Tibial nerve (tissue), 4 donors: ENCODE results near the gene MTUS2. TPM values are rescaled to one million over a fixed set of nuclear protein-coding genes. Genes with fewer than 3 reads are reported as not detected.
A peak's percentile ranks its signal among the peaks of the same experiment; 100 is the strongest.

ENCODE experiments used
- DNase-seq, 2 donors: peaks; one replicate each; pipeline ENCODE4 v3.0.0-alpha.2; 2019; ENCODE audit warnings: low spot score in 2 of 2
- H3K27ac ChIP-seq, 4 donors: fragments of 200-600 bp; sonication (generic) in 3 of 4; one replicate each; pipeline ENCODE4 v1.5.1; 2017 to 2019; ENCODE audit warnings: mild to moderate bottlenecking in 1 of 4
- H3K27me3 ChIP-seq, 2 donors: fragments of 200-600 bp; sonication (generic) in 1 of 2; one replicate each; pipeline versions ENCODE4 v1.5.1 to v1.6.0; 2017 to 2019
- H3K36me3 ChIP-seq, 3 donors: fragments of 200-600 bp; sonication (generic); one replicate each; pipeline ENCODE4 v1.5.1; 2018 to 2019
- H3K4me1 ChIP-seq, 4 donors: fragments of 200-600 bp; sonication (generic) in 3 of 4; one replicate each; pipeline ENCODE4 v1.5.1; 2017 to 2019
- H3K4me3 ChIP-seq, 4 donors: fragments of 200-600 bp; sonication (generic) in 3 of 4; one replicate each; pipeline ENCODE4 v1.5.1; 2017 to 2019; ENCODE audit warnings: mild to moderate bottlenecking in 1 of 4, moderate library complexity in 1 of 4
- H3K9me3 ChIP-seq, 4 donors: fragments of 200-600 bp; sonication (generic) in 3 of 4; one replicate each; pipeline ENCODE4 v1.5.1; 2017 to 2019
- CTCF ChIP-seq, 5 experiments: fragments of 200-600 bp in 3 of 5; fragments of 450-650 bp in 2 of 5; sonication (generic) in 3 of 5; IDR thresholded peaks; one replicate each; pipeline ENCODE4 v1.5.1; 2016 to 2019; ENCODE audit warnings: antibody characterized with exemption in 5 of 5, mild to moderate bottlenecking in 3 of 5, moderate library complexity in 2 of 5
- EP300 ChIP-seq, 2 donors: sonication (generic); formaldehyde crosslinking; IDR thresholded peaks; one replicate each; pipeline ENCODE4 v1.6.1; 2017; ENCODE audit warnings: antibody characterized with exemption in 2 of 2, mild to moderate bottlenecking in 1 of 2
- POLR2A ChIP-seq, 2 donors: fragments of 450-650 bp; IDR thresholded peaks; one replicate each; pipeline ENCODE4 v1.6.1; 2017; ENCODE audit warnings: antibody characterized with exemption in 2 of 2, mild to moderate bottlenecking in 2 of 2, moderate library complexity in 2 of 2
- WGBS, 2 donors: methylation state at CpG; one replicate each; pipeline ENCODE4 v1.1.5; 2018; 5-methylcytosine and 5-hydroxymethylcytosine counted together
- total RNA-seq, 4 donors: library from RNA; depleted of rRNA; stranded (reverse); fragments of >200 nt; gene quantifications; one replicate each; pipeline ENCODE4 v1.1.0, GENCODE V29; 2016

MTUS2 gene
- total RNA-seq, 4 donors from 2014 or later = 0.20 TPM; not detected in 3

DNA sequence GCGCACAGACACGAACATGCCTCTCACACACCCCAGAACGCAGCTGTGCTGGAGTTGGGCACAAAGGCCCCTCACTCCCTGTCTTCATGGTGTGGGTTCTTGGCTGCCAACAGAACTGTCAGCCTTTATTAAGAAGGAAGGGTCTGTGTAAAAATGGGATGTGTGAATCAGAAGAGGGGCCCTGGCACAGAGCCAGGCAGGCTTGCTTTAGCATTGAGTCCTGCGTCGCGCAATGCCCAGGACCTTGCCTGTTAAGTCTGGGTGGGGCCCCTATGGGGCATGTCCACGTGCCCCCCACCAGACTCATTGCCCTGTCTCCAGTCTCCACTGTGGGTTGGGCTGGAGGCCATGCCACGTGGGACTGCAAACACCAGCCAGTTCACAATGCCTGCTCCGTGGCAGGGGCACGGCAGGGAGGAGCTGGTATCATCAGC lies 690.5 kb downstream of the MTUS2 start:
- Histone ChIP-seq H3K27ac (no peak overlapping the region), H3K9me3 (no peaks in the 10 kb centered on the region), H3K4me1 (peaks cover 0 to 26% (median 0%) of the 10 kb centered on the region in 4 donors), H3K36me3 (peaks cover 0 to 27% (median 0%) of the 10 kb centered on the region in 3 donors), H3K4me3 (no peak overlapping the region), H3K27me3 (no peaks in the 10 kb centered on the region)
- no peak for DNase-seq
- WGBS, 2 donors = 69 to 70% methylated on average over 10 of the region's 10 CpGs
- TF ChIP-seq EP300 (IDR thresholded peaks at IDR 0.05) (no peak), POLR2A (IDR thresholded peaks at IDR 0.05) (no peak), CTCF (IDR thresholded peaks at IDR 0.05) (no peak)

DNA sequence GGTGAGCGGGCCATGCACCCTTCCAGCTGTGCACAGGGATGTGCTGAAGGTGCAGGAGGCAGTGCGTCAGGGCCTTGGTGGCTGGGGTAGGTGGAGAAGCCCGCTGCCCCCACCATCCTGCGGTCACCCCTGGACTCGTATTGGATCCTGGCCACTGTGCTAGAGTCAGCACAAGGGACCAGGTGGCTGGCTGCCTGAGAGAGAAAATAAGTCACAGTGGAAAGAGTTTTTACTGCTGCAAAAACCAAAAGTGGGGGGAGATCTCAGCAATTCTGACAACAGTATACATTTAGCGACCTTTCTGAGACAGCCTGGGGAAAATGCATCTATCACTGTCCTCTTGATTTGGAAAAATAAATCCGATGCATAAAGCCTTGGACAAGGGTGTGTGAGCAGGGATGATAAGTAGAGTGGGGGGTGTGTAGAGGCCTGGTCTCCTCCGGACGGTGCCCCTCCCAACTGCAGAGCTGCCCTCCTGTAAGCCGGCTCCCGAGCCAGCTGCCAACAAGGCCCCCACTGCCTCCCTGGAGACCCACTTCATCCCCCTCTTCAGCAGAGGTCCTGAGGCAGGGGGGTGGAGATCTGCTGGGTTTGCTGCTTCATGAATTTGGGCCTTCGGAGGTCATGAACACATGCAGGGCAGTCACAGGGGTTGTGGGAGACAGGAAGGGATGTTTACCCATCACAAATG lies 691.1 kb downstream of the MTUS2 start:
- Histone ChIP-seq H3K9me3 (no peaks in the 10 kb centered on the region), H3K36me3 (peaks cover 0 to 33% (median 0%) of the 10 kb centered on the region in 3 donors), H3K4me1 (peaks cover 0 to 26% (median 0%) of the 10 kb centered on the region in 4 donors), H3K4me3 (no peak overlapping the region), H3K27ac (peak overlapping the region in 2 of 4 donors; percentile 10 to 46), H3K27me3 (no peaks in the 10 kb centered on the region)
- no peak for TF ChIP-seq EP300 (IDR thresholded peaks at IDR 0.05)
- no peak for TF ChIP-seq POLR2A (IDR thresholded peaks at IDR 0.05)
- no peak for TF ChIP-seq CTCF (IDR thresholded peaks at IDR 0.05)
- no peak for DNase-seq
- WGBS, 2 donors = 85 to 90% methylated on average over 12 of the region's 12 CpGs

DNA sequence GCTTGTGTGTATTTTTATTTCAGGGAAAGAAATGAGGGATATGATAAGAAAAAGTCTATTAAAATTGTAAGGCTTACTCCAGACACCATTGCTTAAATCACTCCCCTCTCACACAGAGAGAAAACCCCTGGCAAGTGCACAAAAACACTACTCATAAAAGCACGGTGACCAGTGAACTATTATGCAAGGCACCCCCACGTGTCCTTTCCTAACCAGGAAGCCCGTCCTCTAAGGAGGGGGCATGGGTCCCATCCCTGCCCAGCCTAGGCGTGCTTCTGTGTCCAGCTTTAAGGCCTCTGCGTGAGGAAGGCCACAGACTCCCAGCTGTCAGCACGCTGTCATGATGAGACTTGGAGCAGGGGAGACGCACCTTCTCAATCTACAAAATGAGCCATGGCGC lies 691.8 kb downstream of the MTUS2 start:
- TF ChIP-seq POLR2A (IDR thresholded peaks at IDR 0.05) (no peak), EP300 (IDR thresholded peaks at IDR 0.05) (peak in 1 of 2 donors; percentile 68), CTCF (IDR thresholded peaks at IDR 0.05) (no peak)
- WGBS, 2 donors = 53 to 63% methylated on average over 8 of the region's 8 CpGs
- H3K36me3 ChIP-seq = peaks cover 0 to 41% (median 0%) of the 10 kb centered on the region in 3 donors
- DNase-seq = peak; percentile 53 to 84
- no peaks in the 10 kb centered on the region for H3K9me3 ChIP-seq
- peak overlapping the region in 2 of 4 donors; percentile 29 to 46 for H3K27ac ChIP-seq
- H3K4me3 ChIP-seq = no peak overlapping the region
- no peaks in the 10 kb centered on the region for H3K27me3 ChIP-seq
- peaks cover 0 to 26% (median 0%) of the 10 kb centered on the region in 4 donors for H3K4me1 ChIP-seq

GRCh38 chr13:29513002-29513980 lies 693.2 kb downstream of the MTUS2 start:
- Histone ChIP-seq H3K27ac (peak overlapping the region in 1 of 4 donors; percentile 13), H3K9me3 (no peaks in the 10 kb centered on the region), H3K4me3 (no peak overlapping the region), H3K36me3 (peaks cover 0 to 54% (median 0%) of the 10 kb centered on the region in 3 donors), H3K27me3 (no peaks in the 10 kb centered on the region), H3K4me1 (peaks cover 0 to 19% (median 0%) of the 10 kb centered on the region in 4 donors)
- 85 to 88% methylated on average over 23 to 24 of the region's 24 CpGs for WGBS, 2 donors
- DNase-seq = no peak
- TF ChIP-seq EP300 (IDR thresholded peaks at IDR 0.05) (no peak), POLR2A (IDR thresholded peaks at IDR 0.05) (no peak), CTCF (IDR thresholded peaks at IDR 0.05) (no peak)
